Measurements from ENCODE around the gene CPA4. TPM values are rescaled to one million over a fixed set of nuclear protein-coding genes. Genes with fewer than 3 reads are reported as not detected.

Gene CPA4
- total RNA-seq, 1 donor from 2014 or later: 2.1 TPM

DNA sequence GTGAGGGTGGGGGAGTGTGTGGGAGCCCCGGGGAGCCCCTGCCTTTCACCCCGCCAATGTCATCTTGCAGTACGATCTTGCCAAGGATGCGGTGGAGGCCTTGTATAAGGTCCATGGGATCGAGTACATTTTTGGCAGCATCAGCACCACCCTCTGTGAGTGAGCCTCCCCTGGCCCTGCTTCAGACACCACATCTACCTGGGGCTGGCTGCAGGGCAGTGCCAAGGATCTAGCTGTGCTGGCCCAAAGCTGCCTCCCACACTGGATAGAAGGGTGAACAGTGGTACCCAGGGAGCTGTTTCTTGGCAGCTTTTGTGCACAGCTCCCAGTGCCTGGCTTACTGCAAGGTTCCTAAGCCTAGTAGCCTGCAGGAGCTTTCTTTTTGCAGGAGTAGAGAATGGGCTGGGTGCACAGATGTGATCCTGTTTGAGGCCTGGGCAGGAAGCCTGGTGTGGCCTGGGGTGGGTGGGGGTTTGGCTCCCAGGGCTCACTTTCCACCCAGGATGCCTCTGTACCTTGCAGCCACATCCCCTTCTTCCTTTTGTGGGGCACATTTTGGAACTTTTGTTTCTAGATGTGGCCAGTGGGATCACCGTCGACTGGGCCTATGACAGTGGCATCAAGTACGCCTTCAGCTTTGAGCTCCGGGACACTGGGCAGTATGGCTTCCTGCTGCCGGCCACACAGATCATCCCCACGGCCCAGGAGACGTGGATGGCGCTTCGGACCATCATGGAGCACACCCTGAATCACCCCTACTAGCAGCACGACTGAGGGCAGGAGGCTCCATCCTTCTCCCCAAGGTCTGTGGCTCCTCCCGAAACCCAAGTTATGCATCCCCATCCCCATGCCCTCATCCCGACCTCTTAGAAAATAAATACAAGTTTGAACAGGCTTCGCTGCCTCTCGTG lies 75.1 kb downstream of the CPA4 start:
- H3K27ac ChIP-seq (ENCODE audit: low read depth, low read length): peak overlapping the region; percentile 83
- H3K9me3 ChIP-seq (ENCODE audit: control insufficient read depth in 3 of 3, low read length in 3 of 3): no peaks in the 10 kb centered on the region
- H3K27me3 ChIP-seq (ENCODE audit: control insufficient read depth in 3 of 3, insufficient read depth in 3 of 3, low read length in 3 of 3): no peaks in the 10 kb centered on the region
- H3K4me1 ChIP-seq (ENCODE audit: control insufficient read depth in 3 of 3, insufficient read depth in 3 of 3, low read length in 3 of 3): peaks cover 41 to 65% (median 63%) of the 10 kb centered on the region in 3 donors
- H3K4me3 ChIP-seq (ENCODE audit: low read length in 3 of 3): no peak overlapping the region
- H3K9ac ChIP-seq (ENCODE audit: low read depth in 1 of 3, low read length in 3 of 3): no peak overlapping the region
- H3K36me3 ChIP-seq (ENCODE audit: control insufficient read depth in 3 of 3, insufficient read depth in 3 of 3, low read length in 3 of 3): no peaks in the 10 kb centered on the region

DNA sequence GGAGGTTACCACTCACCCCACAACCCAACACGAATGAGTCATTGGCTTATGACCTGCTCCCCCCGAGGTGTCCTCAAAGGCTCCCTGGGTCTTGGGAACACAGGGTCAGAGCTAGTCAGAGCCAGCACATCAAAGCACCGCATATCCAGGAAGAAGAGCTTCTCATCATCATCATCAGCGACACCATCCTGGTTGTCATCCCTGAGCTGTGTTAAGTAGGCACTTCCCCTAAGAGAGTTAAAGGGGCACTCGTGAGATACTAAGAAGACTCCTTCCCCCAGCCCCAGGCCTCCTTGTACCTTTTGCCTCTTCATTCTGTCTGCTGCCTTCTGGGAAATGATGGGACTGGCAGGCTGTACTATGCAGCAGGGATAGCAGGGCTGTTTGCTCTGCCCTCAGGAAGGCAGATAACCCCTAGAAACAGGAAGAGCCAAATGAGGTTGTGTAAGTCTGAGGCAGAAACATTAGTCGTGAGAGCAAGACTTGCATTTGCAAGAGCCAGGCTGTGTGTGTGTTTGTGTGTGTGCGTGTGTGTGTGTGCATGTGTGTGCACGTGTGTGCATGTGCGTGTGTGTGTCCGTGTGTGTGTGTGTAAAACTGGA lies 76.2 kb downstream of the CPA4 start:
- Histone ChIP-seq H3K9me3 (ENCODE audit: control insufficient read depth in 3 of 3, low read length in 3 of 3) (no peaks in the 10 kb centered on the region), H3K27ac (ENCODE audit: low read depth, low read length) (peak overlapping the region; percentile 83), H3K9ac (ENCODE audit: low read depth in 1 of 3, low read length in 3 of 3) (no peak overlapping the region), H3K36me3 (ENCODE audit: control insufficient read depth in 3 of 3, insufficient read depth in 3 of 3, low read length in 3 of 3) (no peaks in the 10 kb centered on the region), H3K4me3 (ENCODE audit: low read length in 3 of 3) (peak overlapping the region in 1 of 3 donors; percentile 2), H3K27me3 (ENCODE audit: control insufficient read depth in 3 of 3, insufficient read depth in 3 of 3, low read length in 3 of 3) (no peaks in the 10 kb centered on the region), H3K4me1 (ENCODE audit: control insufficient read depth in 3 of 3, insufficient read depth in 3 of 3, low read length in 3 of 3) (peaks cover 50 to 69% (median 65%) of the 10 kb centered on the region in 3 donors)

DNA sequence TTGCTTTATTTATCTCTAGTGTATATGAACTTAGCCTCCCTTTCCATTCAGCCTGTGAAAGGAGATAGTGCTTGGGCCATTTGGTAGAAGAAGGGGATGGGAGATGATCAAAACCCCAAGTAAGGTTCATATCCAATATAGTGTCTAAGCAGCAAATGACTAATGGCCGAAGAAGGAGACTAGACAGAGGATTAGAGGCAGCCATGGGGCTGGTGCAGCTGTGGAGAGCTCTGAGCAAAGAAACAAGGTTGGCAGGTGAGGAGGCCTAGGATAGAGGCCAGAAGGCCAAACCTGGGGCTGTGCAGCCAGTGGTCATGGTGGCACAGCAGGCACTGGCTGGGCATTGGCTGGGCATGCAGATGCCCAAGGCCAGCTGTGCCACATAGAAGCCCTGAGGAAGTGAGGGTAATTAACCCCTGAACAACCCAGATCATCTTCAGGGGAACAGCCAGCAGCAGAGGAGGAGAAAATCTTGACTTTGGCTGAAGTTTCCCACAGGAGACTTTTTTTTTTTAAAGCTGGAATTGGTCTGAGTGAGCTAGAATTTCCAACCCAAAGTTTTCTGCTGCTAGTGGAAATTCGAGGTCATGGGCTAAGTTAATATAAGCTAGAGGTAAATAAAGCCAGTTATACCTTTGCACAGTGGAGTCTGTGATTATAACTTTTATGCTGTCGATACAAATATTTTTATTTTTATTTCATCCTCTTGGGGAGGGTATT lies 77.0 kb downstream of the CPA4 start:
- no peak overlapping the region for H3K9ac ChIP-seq (ENCODE audit: low read depth in 1 of 3, low read length in 3 of 3)

DNA sequence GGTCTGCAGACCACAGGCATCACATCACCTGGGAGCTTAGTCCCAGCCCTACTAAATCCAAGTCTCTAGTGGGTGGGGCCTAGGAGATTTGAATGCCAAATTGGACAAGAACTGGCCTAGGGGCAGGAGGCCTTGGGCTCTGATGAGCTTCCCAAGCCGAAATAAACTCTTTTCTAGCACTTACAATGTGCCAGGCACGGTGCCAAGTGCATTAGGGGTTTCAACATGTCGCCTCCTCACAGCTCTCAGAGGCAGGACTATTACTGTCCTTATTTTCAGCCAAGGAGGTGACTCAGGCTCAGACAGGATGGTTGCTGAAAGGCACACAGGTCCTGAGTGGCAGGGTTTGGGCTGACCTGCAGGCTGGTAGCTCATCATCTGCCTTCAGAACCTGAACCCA lies 78.1 kb downstream of the CPA4 start:
- H3K27me3 ChIP-seq (ENCODE audit: control insufficient read depth in 3 of 3, insufficient read depth in 3 of 3, low read length in 3 of 3): no peaks in the 10 kb centered on the region
- H3K27ac ChIP-seq (ENCODE audit: low read depth, low read length): peak overlapping the region; percentile 83
- no peaks in the 10 kb centered on the region for H3K36me3 ChIP-seq (ENCODE audit: control insufficient read depth in 3 of 3, insufficient read depth in 3 of 3, low read length in 3 of 3)
- no peak overlapping the region for H3K4me3 ChIP-seq (ENCODE audit: low read length in 3 of 3)
- H3K4me1 ChIP-seq (ENCODE audit: control insufficient read depth in 3 of 3, insufficient read depth in 3 of 3, low read length in 3 of 3): peaks cover 39 to 53% (median 51%) of the 10 kb centered on the region in 3 donors
- H3K9ac ChIP-seq (ENCODE audit: low read depth in 1 of 3, low read length in 3 of 3): no peak overlapping the region
- H3K9me3 ChIP-seq (ENCODE audit: control insufficient read depth in 3 of 3, low read length in 3 of 3): no peaks in the 10 kb centered on the region

More for the DNA sequence above, 77.0 kb downstream of the CPA4 start:
- Histone ChIP-seq H3K27me3 (ENCODE audit: control insufficient read depth in 3 of 3, insufficient read depth in 3 of 3, low read length in 3 of 3) (no peaks in the 10 kb centered on the region), H3K9me3 (ENCODE audit: control insufficient read depth in 3 of 3, low read length in 3 of 3) (no peaks in the 10 kb centered on the region), H3K4me1 (ENCODE audit: control insufficient read depth in 3 of 3, insufficient read depth in 3 of 3, low read length in 3 of 3) (peaks cover 49 to 63% (median 60%) of the 10 kb centered on the region in 3 donors), H3K4me3 (ENCODE audit: low read length in 3 of 3) (no peak overlapping the region), H3K27ac (ENCODE audit: low read depth, low read length) (peak overlapping the region; percentile 83), H3K36me3 (ENCODE audit: control insufficient read depth in 3 of 3, insufficient read depth in 3 of 3, low read length in 3 of 3) (no peaks in the 10 kb centered on the region)

DNA sequence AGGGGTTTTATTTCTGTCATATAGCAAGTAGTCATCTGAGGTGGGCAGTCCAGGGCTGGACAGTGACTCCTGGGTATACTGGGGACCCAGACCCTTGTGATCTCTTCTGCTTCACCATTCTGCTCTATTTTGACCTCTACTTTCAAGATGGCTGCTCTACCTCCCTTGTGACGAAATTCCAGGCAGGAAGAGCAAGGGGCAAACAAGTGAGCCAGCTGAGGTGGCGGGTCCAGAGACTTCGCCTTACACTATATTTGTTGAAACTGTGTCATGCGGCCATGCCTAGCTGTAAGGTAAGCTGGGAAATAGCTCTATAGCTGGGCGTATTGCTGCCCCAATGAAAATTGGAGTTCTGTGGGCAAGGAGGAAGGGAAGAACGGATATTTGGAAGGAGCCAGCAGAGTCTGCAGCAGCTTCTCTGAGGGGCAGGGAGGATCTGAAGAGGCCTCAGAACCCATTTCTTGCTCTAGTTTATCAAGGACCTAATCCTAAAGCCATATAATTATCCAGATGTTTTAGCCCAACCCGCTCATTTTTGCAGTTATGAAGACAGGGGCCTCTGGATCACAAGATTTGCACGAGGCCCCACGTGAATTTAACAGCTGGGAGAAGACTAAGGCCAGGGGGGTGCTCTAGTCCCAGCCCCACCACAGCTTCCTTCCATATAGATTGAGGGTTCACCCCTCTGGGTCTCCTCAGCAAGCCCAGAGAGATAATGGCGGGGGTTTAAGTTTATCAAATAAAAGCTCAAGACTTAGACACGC lies 79.6 kb downstream of the CPA4 start:
- Histone ChIP-seq H3K9me3 (ENCODE audit: control insufficient read depth in 3 of 3, low read length in 3 of 3) (no peaks in the 10 kb centered on the region), H3K4me1 (ENCODE audit: control insufficient read depth in 3 of 3, insufficient read depth in 3 of 3, low read length in 3 of 3) (peaks cover 26 to 46% (median 44%) of the 10 kb centered on the region in 3 donors), H3K4me3 (ENCODE audit: low read length in 3 of 3) (no peak overlapping the region), H3K9ac (ENCODE audit: low read depth in 1 of 3, low read length in 3 of 3) (no peak overlapping the region), H3K27ac (ENCODE audit: low read depth, low read length) (peak overlapping the region; percentile 83), H3K36me3 (ENCODE audit: control insufficient read depth in 3 of 3, insufficient read depth in 3 of 3, low read length in 3 of 3) (no peaks in the 10 kb centered on the region), H3K27me3 (ENCODE audit: control insufficient read depth in 3 of 3, insufficient read depth in 3 of 3, low read length in 3 of 3) (no peaks in the 10 kb centered on the region)

Other genes with a start within 250 kb of the CPA4 start
- 26.1 TPM for gene ZC3HC1, start 241.8 kb upstream of the CPA4 start, total RNA-seq
- 49.1 TPM for gene KLHDC10, start 222.6 kb upstream of the CPA4 start, total RNA-seq
- 7.3 TPM for gene TMEM209, start 87.8 kb upstream of the CPA4 start, total RNA-seq
- gene SSMEM1, start 85.3 kb upstream of the CPA4 start, total RNA-seq: not detected
- 0.52 TPM for gene CPA2, start 26.3 kb upstream of the CPA4 start, total RNA-seq
- not detected for gene CPA5, start 51.7 kb downstream of the CPA4 start, total RNA-seq
- 2.6 TPM for gene CPA1, start 87.3 kb downstream of the CPA4 start, total RNA-seq
- 7.8 TPM for gene CEP41, start 147.9 kb downstream of the CPA4 start, total RNA-seq
- 446 TPM for gene MEST, start 198.9 kb downstream of the CPA4 start, total RNA-seq

Data from skeletal muscle tissue (tissue), 4 donors.